ENCODE results near the gene GPS1.
"Not testable (repeated sequence)": the region's sequence is repeated elsewhere in the genome, so short reads cannot be mapped to it uniquely, and the experiment has no call there.

GPS1 gene

DNA sequence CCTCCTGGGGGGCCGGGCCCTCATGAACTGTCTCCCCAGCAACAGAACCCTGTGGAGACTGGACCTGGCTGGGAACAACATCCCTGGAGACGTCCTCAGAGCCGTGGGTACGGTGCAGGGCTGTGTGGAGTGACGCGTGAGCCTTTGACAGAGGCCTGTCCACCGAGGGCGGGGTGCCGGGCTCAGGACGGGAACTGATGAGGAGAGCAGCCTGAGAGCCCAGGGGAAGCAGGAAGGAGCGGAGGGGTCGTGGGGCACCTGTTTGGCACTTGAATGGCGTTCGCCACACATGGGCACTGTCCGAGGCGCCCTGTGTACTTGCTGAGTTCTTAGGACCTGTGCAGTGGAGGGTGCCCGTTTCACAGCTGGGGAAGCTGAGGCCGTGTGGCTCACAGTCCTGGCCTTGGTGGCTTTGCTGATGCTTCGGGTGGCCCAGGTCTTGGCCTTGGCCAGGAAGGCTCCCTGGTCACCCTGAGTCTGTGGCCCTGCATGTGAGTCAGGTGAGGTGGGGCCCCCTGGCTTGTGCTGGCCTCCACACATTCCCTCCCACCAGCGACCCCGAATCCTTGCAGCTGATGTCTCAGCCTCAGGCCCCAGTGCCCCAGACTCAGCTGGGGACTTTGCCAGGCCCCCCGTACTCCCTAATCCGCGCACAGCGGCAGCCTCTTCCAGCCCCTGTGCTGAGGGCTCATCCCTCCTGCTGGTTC, 26.1 kb upstream of the GPS1 start:
- no peak for DNase-seq

DNA sequence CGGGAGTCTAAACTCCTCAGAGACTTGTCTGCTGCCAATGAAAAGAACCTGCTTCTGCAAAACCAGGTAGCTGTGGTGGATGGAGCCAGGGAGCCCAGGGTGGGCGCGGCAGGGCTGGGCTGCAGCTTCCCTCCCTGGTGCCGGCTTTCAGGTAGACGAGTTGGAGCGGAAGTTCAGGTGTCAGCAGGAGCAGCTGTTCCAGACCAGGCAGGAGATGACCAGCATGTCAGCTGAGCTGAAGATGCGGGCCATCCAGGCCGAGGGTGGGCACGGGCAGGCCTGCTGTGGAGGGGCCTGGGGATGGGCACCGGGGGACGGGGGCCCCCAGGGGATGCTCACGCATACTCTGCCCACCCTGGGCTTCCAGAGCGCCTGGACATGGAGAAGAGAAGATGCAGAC, 23.5 kb upstream of the GPS1 start:
- DNase-seq: no peak

GRCh38 chr17:82028966-82029365, 22.7 kb upstream of the GPS1 start:
- DNase-seq: no peak

DNA sequence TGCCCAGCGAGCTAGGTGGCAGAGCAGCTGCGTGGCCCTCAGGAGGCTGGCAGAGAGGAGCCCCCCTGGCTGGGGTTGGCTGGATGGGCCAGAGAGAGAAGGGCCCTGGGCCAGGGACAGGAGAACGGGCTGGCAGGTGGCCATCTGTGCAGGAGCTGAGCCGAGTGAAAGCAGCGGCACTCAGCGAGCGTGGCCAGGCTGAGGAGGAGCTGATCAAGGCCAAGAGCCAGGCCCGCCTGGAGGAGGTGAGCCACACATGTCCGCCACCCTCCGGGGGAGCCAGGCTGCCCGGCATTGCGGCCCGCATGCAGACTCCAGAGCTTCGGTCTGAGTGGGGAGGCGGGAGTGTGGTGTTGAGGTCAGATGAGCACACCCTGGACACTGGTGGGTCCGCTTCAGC, 22.3 kb upstream of the GPS1 start:
- DNase-seq: no peak

- peak; percentile 80 for DNase-seq
Measured at GRCh38 chr17:82029990-82030469, 21.7 kb upstream of the GPS1 start.

- DNase-seq: peak; percentile 91
Measured at GRCh38 chr17:82030470-82031302, 21.0 kb upstream of the GPS1 start.

DNA sequence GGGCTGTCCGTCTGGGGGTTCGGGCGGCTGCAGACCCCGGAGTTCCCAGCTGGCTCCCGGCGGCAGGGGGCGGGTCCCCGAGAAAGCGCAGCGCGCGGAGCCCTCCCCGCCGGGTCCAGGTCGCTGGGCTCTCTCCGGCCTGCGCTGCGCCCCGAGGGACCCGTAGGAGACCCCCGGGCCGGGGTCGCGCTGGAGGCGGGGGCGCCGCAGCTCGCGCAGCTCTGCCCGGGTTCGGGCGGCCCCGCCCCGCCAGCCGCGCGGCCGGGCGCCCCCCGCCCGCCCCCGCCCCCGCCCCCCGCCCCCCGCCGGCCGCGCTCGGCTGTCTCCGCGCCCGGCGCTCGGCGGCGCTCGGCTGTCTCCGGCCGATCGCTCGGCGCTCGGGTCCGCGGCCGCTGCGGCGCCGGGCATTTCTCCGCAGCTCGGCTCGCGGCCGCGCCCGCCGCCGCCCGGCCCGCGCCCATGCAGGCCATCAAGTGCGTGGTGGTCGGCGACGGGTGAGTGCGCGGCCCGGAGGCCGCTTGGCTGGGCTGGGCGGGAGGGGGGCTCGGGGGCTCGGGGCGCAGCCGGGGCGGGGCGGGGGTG, 20.3 kb upstream of the GPS1 start, which contains the start of gene RAC3:
Gene RAC3, plus strand, starts transcription at position 376 of the 582 bp plus-strand sequence. Its CDS starts 84 bp downstream, at position 460.
- DNase-seq: no peak

DNA sequence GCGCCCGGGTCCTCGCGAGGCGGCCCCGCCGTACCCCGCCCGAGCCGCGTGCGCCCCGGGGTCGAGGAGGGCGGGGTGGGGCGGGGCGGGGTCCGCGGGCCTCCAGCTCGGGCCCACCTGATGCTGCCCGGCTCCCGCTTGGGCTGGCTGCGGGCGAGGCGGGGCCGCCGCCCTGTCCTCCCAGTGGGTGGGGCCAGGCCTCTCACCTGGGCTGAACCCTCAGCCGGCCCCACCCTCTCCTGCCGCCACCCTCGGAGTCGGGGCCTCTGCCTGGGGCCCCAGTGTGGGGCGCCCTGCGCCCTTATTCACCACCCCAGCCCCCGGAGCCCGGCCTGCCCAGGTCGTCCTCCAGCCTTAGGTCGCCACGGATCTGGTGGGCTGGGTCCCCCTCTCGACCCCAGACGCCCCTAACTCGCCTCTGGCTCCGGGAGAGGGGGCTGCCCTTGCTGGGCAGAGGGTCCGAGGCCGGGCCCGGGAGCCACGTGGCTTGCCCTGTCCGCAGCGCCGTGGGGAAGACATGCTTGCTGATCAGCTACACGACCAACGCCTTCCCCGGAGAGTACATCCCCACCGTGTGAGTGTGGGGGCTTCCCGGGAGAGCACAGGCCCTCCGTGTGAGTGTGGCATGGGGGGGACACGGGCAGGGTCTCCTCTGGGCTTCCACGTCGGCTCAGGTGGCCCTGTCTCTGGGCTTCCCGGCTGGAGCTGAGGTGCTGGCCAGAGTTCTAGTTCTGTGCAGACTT, 19.6 kb upstream of the GPS1 start:
- DNase-seq: peak; percentile 52

GRCh38 chr17:82033359-82034085, 18.2 kb upstream of the GPS1 start:
- DNase-seq: no peak

DNA sequence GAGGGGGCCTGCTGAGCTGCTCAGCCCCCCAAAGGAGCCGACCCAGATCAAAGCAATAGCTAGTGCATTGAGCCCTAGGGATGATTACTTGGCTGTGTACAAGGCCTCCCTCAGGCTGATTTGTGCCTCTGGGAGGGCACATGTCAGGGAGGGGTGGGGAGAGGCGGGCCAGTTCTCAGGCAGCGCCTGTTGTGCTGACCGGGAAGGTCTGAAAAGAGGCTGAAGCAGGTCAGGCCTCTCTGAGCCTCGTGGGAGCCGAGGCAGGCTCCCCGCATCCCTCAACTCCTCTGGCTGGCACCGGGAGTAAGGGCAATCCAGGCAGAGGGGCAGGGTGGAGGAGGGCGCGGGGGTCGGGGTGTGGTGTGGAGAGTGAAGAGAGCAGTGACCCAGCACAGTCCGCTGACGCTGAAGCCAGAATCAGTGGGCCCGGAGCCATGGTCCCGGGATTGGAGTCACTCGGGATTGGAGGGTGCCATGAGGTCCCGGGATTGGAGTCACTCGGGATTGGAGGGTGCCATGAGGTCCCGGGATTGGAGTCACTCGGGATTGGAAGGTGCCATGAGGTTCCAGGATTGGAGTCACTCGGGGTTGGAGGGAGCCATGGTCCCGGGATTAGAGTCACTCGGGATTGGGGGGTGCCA, 17.2 kb upstream of the GPS1 start:
- no peak for DNase-seq

DNA sequence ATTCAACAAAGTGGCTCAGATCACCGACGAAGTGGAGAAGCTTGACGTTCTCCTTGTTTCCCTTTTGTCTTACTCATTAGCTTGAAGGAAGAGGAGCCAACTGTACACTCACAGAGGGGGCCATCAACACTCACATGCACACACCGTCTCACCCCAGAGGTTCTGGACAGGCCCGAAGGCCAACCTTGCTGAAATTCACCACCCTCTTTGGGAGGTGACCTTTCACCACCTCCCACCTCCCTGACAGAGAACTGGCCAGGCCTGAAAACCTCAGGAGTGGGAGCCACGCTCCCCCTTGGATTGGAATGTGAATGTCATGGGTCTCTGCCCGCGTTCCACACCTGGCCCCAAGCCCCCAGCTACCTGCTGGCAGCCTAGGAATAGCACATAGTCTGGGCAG, 16.2 kb upstream of the GPS1 start:
- DNase-seq: no peak

DNA sequence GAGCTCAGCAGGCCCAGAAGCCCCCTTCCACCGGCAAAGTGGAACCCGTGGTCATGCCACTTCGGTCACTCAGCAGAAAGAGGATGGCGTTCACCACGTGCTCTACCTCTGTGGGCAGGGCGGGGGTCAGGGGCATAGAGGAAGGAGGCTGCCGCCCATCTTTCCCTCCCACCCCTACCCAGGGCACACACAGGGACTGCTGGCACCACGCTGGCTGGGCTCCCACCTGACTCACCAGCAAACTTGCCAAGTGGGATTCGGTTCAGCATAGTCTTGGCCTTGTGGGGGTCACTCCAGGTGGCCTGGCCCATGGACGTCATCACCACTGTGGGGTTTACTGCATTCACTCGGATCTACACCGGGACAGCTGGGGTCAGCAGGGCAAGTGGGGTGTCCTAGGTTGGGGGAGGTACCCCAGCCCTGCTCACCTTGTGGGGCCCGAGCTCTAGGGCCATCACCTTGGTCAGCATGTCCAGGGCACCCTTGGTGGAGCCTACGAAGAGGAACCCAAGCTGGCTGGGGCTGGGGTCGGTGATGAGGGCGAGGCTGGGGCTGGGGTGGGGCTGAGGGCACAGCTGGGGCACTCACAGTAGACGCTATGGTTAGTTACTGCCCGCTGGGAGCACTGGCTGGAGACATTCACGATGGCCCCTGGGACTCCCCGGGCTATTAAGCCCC, 15.6 kb upstream of the GPS1 start:
- DNase-seq: no peak

GRCh38 chr17:82036634-82037091, 15.0 kb upstream of the GPS1 start:
- no peak for DNase-seq

GRCh38 chr17:82037092-82037888, 14.4 kb upstream of the GPS1 start, which contains the start of gene DCXR:
DCXR (minus strand) TSS chr17:82037697; CDS start chr17:82037682, 15 bp downstream.
- peak; percentile 98 for DNase-seq

DNA sequence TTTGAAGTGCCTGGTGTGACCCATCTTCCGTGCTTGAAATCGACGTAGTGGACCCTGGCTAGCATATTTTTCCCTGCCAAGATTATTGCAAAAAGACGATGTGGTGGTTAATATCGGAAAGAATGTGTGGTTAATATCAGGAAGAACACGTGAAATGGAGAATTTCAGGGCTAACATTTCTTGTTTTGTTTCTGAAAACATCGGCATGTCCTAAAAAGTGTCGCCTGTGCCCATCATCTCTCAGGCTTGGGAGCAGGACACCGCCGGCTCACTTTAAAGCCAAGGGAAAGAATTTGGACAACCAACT, 13.9 kb upstream of the GPS1 start:
- DNase-seq: no peak

- DNase-seq: not testable (repeated sequence)
Measured at GRCh38 chr17:82038796-82039409, 12.8 kb upstream of the GPS1 start.

DNA sequence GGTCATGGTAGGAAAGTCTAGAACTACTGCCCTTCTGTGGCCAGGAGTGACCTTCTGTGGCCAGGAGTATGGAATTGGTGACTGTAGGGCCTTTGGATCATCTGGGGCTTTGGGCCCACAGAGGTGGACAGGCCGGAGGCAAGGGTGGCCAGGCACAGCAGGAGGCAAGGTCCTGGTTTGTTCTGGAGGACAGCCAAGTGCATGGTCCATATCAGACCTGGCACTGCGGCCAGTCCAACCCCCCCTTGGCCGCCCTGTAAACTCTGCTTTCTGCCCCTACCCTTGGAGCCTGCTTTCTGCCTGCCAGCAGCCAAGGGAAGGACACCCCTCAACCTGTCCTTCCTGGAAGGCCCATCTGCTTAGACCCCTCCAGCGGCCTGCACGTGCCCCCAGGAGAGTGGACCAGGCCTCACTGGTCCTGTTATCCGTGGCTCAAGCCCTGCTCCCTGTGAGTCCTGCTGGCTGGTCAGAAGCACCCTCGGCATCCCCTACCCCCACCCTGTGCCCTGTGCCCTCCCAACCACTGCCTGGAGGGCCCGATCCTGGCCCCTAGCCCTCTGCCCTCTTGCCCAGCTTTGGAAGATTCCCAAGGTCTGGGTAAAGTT, 11.9 kb upstream of the GPS1 start:
- DNase-seq: no peak

GRCh38 chr17:82041144-82041814, 10.4 kb upstream of the GPS1 start:
- DNase-seq: no peak

All from right kidney (tissue), 1 donor.